ENCODE results near the gene NKRF. TPM values are rescaled to one million over a fixed set of nuclear protein-coding genes. Genes with fewer than 3 reads are reported as not detected.

Gene NKRF
- total and polyA plus RNA-seq, 12 donors = 2.8 to 6.9 (median 4.6) TPM

- Histone ChIP-seq H3K4me1 (peaks cover 0 to 8% (median 0%) of the 10 kb centered on the region in 9 donors), H3K36me3 (no peaks in the 10 kb centered on the region), H3K27ac (peak overlapping the region; percentile 70 to 94 (median 91)), H3K9me3 (no peaks in the 10 kb centered on the region), H3K27me3 (peaks cover 0 to 9% (median 0%) of the 10 kb centered on the region in 7 donors), H3K4me3 (peak overlapping the region in 9 of 10 donors; percentile 60 to 84 (median 71))
- 36 to 37% methylated on average over 7 of the region's 7 CpGs for WGBS, 2 donors
- no peak for DNase-seq
- intact Hi-C loops (cut with DNase I) = loop anchor here in 1 of 10 donors (5.0 kb wide), 1 partner anchor 125 kb away; no protein-coding TSS in a partner anchor
- no peak for TF ChIP-seq CTCF (IDR thresholded peaks at IDR 0.05)
- peak in 2 of 8 donors; percentile 2 to 5 for ATAC-seq
Observed at GRCh38 chrX:119607018-119607389, 780 bp upstream of the NKRF start.

DNA sequence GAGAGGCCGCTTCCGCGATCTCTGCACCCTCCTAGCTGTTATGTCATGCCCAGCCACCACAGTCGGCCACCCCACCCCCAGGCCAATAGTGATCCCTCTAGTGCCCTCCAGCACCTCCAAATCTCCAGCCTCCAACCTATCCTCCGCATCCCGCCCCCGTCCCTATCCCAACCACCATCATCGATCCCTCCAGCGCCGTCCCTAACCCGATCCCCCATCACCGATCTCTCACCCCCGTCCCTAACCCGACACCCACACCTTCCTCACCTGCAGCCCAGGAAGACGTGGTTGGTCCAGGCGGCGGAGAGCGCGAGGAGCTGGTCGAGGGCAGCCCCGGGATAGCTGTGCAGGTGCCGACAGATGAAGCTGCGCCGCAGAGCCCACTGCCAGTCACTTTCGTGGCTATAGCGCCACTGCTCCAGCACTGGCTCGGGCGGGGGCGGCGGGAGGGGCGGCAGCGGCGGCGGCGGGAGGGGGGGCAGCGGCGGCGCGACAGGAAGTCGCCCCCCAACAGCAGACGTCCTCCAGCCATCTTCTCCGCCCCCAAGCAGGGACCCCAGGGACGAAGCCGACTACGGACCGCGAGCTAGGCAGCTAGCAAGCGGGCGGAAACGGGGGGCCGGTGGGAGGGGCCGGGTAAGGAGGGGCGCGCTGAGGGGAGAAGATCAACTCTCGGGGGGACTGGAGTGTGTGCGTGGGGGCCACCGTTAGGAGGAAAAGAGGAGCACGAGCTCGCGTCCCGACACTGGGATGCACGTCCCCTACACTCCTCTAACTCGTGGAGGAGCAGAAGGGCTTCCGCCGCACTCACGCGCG lies 552 bp downstream of the NKRF start:
- WGBS, 2 donors = 0% methylated on average over 25 to 64 of the region's 68 CpGs
- H3K27me3 ChIP-seq = peaks cover 0 to 9% (median 0%) of the 10 kb centered on the region in 7 donors
- DNase-seq = peak; percentile 25 to 27
- H3K27ac ChIP-seq = peak overlapping the region; percentile 69 to 94 (median 91)
- peak; percentile 56 to 82 (median 66) for ATAC-seq
- H3K4me3 ChIP-seq = peak overlapping the region; percentile 60 to 84 (median 68)
- intact Hi-C loops (cut with DNase I) = loop anchor here in 1 of 10 donors (5.0 kb wide), 1 partner anchor 127 kb away; no protein-coding TSS in a partner anchor
- TF ChIP-seq CTCF (IDR thresholded peaks at IDR 0.05) = no peak
- no peaks in the 10 kb centered on the region for H3K9me3 ChIP-seq
- peaks cover 0 to 8% (median 0%) of the 10 kb centered on the region in 9 donors for H3K4me1 ChIP-seq
- peaks cover 0 to 7% (median 0%) of the 10 kb centered on the region in 9 donors for H3K36me3 ChIP-seq

DNA sequence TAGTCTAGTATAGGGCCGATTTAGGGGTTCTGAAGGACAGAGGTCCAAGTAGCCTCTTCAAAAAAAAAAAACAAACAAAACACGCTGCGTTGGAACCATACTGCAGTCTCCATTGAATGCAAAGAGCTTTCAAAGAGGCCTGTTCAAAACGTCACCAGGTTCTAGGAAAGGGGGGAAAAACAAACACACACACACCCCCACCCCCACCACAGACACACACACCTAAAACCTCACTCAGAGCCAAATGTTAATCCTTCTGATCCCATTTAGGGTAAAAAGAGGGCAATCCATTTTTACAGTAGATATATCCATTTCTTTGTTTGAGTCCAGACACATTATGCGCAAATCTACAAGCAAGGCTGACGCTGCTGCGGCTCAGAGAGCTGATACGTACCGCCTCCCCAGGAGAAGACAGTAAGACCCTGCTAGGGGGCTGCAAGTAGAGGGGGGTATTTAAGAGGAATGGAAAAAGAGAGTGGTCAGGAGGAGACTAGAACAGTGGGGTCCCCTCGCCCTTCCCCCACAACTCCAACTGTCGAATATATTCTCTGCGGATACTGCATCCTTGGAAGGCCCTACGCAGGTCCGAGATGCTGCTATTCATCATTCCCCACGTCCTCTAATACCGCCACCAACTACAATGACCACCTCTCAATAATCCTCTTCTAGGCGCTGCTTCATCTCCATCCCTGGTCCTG lies 1.3 kb downstream of the NKRF start:
- H3K27ac ChIP-seq = peak overlapping the region in 3 of 10 donors; percentile 92 to 94 (median 94)
- DNase-seq = no peak
- H3K9me3 ChIP-seq = no peaks in the 10 kb centered on the region
- H3K27me3 ChIP-seq = peaks cover 0 to 9% (median 0%) of the 10 kb centered on the region in 7 donors
- intact Hi-C loops (cut with DNase I) = loop anchor here in 1 of 10 donors (5.0 kb wide), 1 partner anchor 127 kb away; no protein-coding TSS in a partner anchor
- H3K4me1 ChIP-seq = peaks cover 0 to 8% (median 0%) of the 10 kb centered on the region in 9 donors
- TF ChIP-seq CTCF (IDR thresholded peaks at IDR 0.05) = no peak
- H3K4me3 ChIP-seq = peak overlapping the region in 9 of 10 donors; percentile 60 to 84 (median 71)
- peak in 1 of 8 donors; percentile 5 for ATAC-seq
- peaks cover 0 to 8% (median 0%) of the 10 kb centered on the region in 9 donors for H3K36me3 ChIP-seq
- 24 to 37% methylated on average over 16 to 17 of the region's 17 CpGs for WGBS, 2 donors

DNA sequence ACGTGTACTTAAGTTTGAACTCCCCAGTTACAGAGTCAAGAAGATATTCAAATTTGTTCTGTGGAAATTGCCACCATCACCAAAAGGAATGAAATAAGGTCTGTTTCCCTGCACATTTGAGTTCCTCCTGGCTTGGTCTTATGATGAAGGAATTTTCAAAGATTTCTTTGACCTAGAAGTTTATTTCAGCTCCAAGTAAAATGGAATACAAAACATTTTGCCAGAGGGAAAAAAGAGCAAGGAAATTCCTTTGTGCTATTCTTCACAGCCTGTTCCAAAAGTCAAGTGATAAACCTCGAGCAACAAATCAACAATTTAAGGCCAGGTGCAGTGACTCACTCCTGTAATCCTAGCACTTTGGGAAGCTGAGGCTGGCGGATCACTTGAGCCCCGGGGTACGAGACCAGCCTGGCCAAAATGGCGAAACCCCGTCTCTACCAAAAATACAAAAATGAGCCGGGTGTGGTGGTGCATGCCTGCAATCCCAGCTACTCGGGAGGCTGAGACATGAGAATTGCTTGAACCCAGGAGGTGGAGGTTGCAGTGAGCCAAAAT lies 3.4 kb downstream of the NKRF start:
- H3K27ac ChIP-seq = no peak overlapping the region
- H3K36me3 ChIP-seq = peaks cover 0 to 8% (median 0%) of the 10 kb centered on the region in 9 donors
- WGBS, 2 donors = 82% methylated on average over 9 of the region's 9 CpGs
- peaks cover 0 to 8% (median 0%) of the 10 kb centered on the region in 9 donors for H3K4me1 ChIP-seq
- ATAC-seq (no peak), DNase-seq (no peak)
- intact Hi-C loops (cut with DNase I) = no loop called here
- no peaks in the 10 kb centered on the region for H3K9me3 ChIP-seq
- no peaks in the 10 kb centered on the region for H3K27me3 ChIP-seq
- TF ChIP-seq CTCF (IDR thresholded peaks at IDR 0.05) = no peak
- no peak overlapping the region for H3K4me3 ChIP-seq

All from heart right ventricle (tissue), 16 donors.